ENCODE results near the gene PRDM16. TPM values are rescaled to one million over a fixed set of nuclear protein-coding genes. Genes with fewer than 3 reads are reported as not detected.

Gene PRDM16
- total RNA-seq, 1 experiment from 2014 or later: 0.04 TPM

DNA sequence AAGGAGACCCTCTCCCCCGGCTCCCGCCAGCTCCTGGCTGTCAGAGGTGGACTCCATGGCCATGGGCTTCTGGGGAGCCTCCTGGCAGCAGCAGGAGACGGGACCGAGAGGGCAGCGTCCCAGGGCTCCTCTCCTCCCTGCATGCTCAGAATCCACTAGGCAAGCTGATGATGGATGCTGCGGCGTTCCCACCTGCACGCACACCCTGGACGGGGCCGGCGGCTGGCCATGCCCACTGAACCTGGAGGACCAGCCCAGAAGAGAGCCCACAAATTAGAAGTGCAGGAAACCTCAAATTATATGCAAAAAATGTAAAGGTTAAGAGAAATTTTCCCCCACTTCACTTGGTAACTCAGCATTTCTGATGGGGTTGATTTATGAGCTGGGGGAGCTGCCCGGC is 308.2 kb downstream of the PRDM16 start:
- no TSS peak for BruUV-seq (replicated peaks)
- no peaks in the 10 kb centered on the region for H3K4me1 ChIP-seq (ENCODE audit: insufficient read depth, low read length)
- H3F3A ChIP-seq (ENCODE audit: low read length, unreplicated experiment): no peaks in the 10 kb centered on the region
- ATAC-seq: no peak
- no peak overlapping the region for H3K27ac ChIP-seq (ENCODE audit: low read length)
- no peak overlapping the region for H2AFZ ChIP-seq (ENCODE audit: low read length)
- intact Hi-C loops (cut with micrococcal nuclease): no loop called here
- H3K4me3 ChIP-seq (ENCODE audit: low read length): no peak overlapping the region
- no peak overlapping the region for H3K9ac ChIP-seq (ENCODE audit: low read length)
- H4K20me1 ChIP-seq (ENCODE audit: low read length): no peaks in the 10 kb centered on the region
- H3K79me2 ChIP-seq (ENCODE audit: low read length): no peaks in the 10 kb centered on the region
- H3K27me3 ChIP-seq (ENCODE audit: low read length): peaks cover 57% of the 10 kb centered on the region
- no peaks in the 10 kb centered on the region for H3K9me2 ChIP-seq (replicated peaks; ENCODE audit: low read length)
- CTCF ChIA-PET: no interaction called here
- H3K9me3 ChIP-seq (ENCODE audit: low read length): no peaks in the 10 kb centered on the region
- TF ChIP-seq EZH2phosphoT487 (IDR thresholded peaks at IDR 0.05; ENCODE audit: borderline replicate concordance, low read length) (no peak), EZH2 (IDR thresholded peaks at IDR 0.05; ENCODE audit: low read length, unreplicated experiment) (no peak), CTCF (conservative IDR thresholded peaks at IDR 0.05; ENCODE audit: low read depth, low read length) (no peak)
- no peak overlapping the region for H3K4me2 ChIP-seq (ENCODE audit: low read length)
- DNase-seq: no peak
- H3K36me3 ChIP-seq (ENCODE audit: low read depth, low read length): no peaks in the 10 kb centered on the region
- POLR2A ChIA-PET (ENCODE audit: unreplicated experiment): no interaction called here

DNA sequence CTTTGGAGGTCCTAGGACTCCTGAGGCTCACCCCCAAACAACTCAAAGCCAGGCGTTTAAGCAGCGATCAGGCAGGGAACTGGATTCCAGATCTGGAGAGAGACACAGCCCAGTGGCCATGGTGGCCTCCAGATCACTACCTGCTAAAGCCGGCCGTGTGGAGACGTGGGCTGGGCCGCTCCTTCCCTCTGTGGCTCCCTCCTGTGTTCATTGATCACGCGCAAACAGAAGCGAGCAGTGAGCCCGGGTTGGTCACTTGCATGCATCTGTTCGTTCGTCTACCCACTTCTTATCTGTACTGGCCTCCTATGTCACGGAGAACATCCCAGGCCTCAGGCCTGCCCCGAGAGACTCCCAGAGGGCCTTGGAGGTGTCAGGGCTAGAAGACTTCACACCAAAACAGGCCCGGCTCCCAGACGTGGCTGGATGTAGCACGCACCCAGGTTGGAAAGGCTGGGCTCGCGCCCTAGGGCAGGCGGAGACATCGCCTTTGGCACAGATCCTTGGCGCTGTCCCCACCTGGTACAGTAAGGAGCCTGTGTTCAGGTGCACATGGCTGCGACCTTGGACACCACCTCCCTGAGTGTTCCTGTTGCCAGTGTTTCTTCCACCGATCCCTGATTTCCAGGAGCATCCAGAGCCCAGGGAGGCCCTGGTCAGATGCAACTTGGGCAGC is 308.7 kb downstream of the PRDM16 start:
- Histone ChIP-seq H3K9ac (ENCODE audit: low read length) (no peak overlapping the region), H4K20me1 (ENCODE audit: low read length) (no peaks in the 10 kb centered on the region), H3K36me3 (ENCODE audit: low read depth, low read length) (no peaks in the 10 kb centered on the region), H3K9me3 (ENCODE audit: low read length) (no peaks in the 10 kb centered on the region), H3K79me2 (ENCODE audit: low read length) (no peaks in the 10 kb centered on the region), H3K27ac (ENCODE audit: low read length) (no peak overlapping the region), H3F3A (ENCODE audit: low read length, unreplicated experiment) (no peaks in the 10 kb centered on the region), H3K9me2 (replicated peaks; ENCODE audit: low read length) (no peaks in the 10 kb centered on the region), H3K27me3 (ENCODE audit: low read length) (peaks cover 57% of the 10 kb centered on the region), H3K4me3 (ENCODE audit: low read length) (no peak overlapping the region), H3K4me1 (ENCODE audit: insufficient read depth, low read length) (no peaks in the 10 kb centered on the region), H3K4me2 (ENCODE audit: low read length) (no peak overlapping the region), H2AFZ (ENCODE audit: low read length) (no peak overlapping the region)
- TF ChIP-seq EZH2 (IDR thresholded peaks at IDR 0.05; ENCODE audit: low read length, unreplicated experiment) (no peak), CTCF (conservative IDR thresholded peaks at IDR 0.05; ENCODE audit: low read depth, low read length) (no peak), EZH2phosphoT487 (IDR thresholded peaks at IDR 0.05; ENCODE audit: borderline replicate concordance, low read length) (no peak)
- POLR2A ChIA-PET (ENCODE audit: unreplicated experiment): no interaction called here
- BruUV-seq (replicated peaks): no TSS peak
- DNase-seq: no peak
- CTCF ChIA-PET: no interaction called here
- intact Hi-C loops (cut with micrococcal nuclease): no loop called here
- no peak for ATAC-seq

DNA sequence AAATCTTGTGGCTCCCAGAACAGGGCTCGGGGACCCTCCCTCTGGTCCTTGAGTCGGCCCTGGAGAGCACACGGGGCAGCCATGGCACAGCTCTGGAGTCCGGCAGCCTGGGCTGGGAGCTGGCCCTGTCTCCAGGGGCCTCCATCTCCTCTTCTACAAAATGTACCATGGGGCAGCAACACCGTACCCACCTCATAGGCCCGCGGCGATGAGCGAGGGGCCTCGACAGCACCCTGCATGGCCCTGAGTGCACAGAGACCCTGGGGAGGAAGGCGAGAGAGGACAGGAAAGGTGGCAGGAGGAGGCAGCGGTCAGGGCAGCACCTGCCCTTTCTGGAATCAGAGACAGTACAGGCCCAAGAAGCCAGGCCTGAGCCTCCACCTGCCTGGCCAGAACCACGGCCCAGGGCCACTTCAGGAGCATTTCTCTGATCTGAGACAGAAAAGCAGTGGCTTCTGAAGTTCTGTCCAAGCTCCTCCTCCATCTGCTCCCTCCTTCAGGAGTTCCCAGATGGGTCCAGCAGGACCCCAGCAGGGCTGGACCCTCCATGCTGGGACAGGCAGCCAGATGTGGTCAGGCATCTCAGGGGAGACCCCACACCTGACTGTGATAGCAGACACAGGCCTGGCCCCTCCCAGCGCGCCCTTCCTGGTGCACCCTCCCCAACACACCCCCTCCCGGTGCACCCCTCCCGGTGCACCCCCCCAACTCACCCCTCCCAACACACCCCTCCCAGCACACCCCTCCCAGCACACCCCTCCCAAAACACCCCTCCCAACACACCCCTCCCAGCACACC is 309.6 kb downstream of the PRDM16 start:
- Histone ChIP-seq H3K79me2 (ENCODE audit: low read length) (no peaks in the 10 kb centered on the region), H3K4me3 (ENCODE audit: low read length) (no peak overlapping the region), H3K4me2 (ENCODE audit: low read length) (no peak overlapping the region), H3K9ac (ENCODE audit: low read length) (no peak overlapping the region), H3K36me3 (ENCODE audit: low read depth, low read length) (no peaks in the 10 kb centered on the region), H3K27ac (ENCODE audit: low read length) (no peak overlapping the region), H3K9me2 (replicated peaks; ENCODE audit: low read length) (no peaks in the 10 kb centered on the region), H2AFZ (ENCODE audit: low read length) (no peak overlapping the region), H3F3A (ENCODE audit: low read length, unreplicated experiment) (no peaks in the 10 kb centered on the region), H3K27me3 (ENCODE audit: low read length) (peaks cover 57% of the 10 kb centered on the region), H3K9me3 (ENCODE audit: low read length) (no peaks in the 10 kb centered on the region), H4K20me1 (ENCODE audit: low read length) (no peaks in the 10 kb centered on the region), H3K4me1 (ENCODE audit: insufficient read depth, low read length) (no peaks in the 10 kb centered on the region)
- TF ChIP-seq EZH2 (IDR thresholded peaks at IDR 0.05; ENCODE audit: low read length, unreplicated experiment) (no peak), CTCF (conservative IDR thresholded peaks at IDR 0.05; ENCODE audit: low read depth, low read length) (no peak), EZH2phosphoT487 (IDR thresholded peaks at IDR 0.05; ENCODE audit: borderline replicate concordance, low read length) (no peak)
- no TSS peak for BruUV-seq (replicated peaks)
- ATAC-seq (peak; percentile 23; the same call in 1 of the 2 replicates), DNase-seq (no peak)
- ChIA-PET POLR2A (ENCODE audit: unreplicated experiment) (no interaction called here), CTCF (no interaction called here)
- intact Hi-C loops (cut with micrococcal nuclease): no loop called here
